SK-N-SH (cell line): Measurements from ENCODE around the gene ACTL6A. TPM values are rescaled to one million over a fixed set of nuclear protein-coding genes. Genes with fewer than 3 reads are reported as not detected.
A peak's percentile ranks its signal among the peaks of the same experiment; 100 is the strongest.

ENCODE experiments used
- CTCF ChIA-PET: fragments of 300-600, 350-600 bp; formaldehyde crosslinking; extraction: SDS; loops from one replicate; lab custom pipeline; 2021; lab: Yijun Ruan, JAX
- POLR2A ChIA-PET: fragments of 350-600 bp; sonication (Branson Sonifier 250); formaldehyde crosslinking; extraction: SDS; loops from one replicate; lab custom pipeline; 2020; ENCODE audit warnings: antibody characterized with exemption, inconsistent platforms; lab: Yijun Ruan, JAX
- DNase-seq: peaks from one replicate; pipeline ENCODE4 v3.0.0; 2012
- H2AFZ ChIP-seq: fragments of 200-600 bp; sonication (generic); 2 replicates; pipeline ENCODE4 v1.8.1; 2016; ENCODE audit warnings: antibody characterized with exemption, mild to moderate bottlenecking, low read depth
- H3F3A ChIP-seq: fragments of 200-600 bp; sonication (generic); replicated peaks from 2 replicates; pipeline ENCODE3; 2016; ENCODE audit warnings: antibody characterized with exemption, mild to moderate bottlenecking; ENCODE audit not compliant: insufficient read depth
- H3K27ac ChIP-seq, 2 experiments: fragments of 200-500 bp in 1 of 2; fragments of 200-600 bp in 1 of 2; sonication (Bioruptor generic) in 1 of 2; sonication (generic), shearing (Covaris generic) in 1 of 2; 2 replicates each; pipeline versions ENCODE4 v1.5.1 to v1.6.1; 2014 to 2016; ENCODE audit warnings: low read depth in 2 of 2, inconsistent platforms in 1 of 2, low read length in 1 of 2, mild to moderate bottlenecking in 1 of 2, mixed read lengths in 1 of 2
- H3K27me3 ChIP-seq: fragments of 200-600 bp; sonication (generic), shearing (Covaris generic); 2 replicates; pipeline ENCODE4 v1.6.1; 2016; ENCODE audit warnings: mixed run types; ENCODE audit not compliant: insufficient read depth
- H3K36me3 ChIP-seq, 2 experiments: fragments of 200-500 bp in 1 of 2; fragments of 200-600 bp in 1 of 2; sonication (Bioruptor generic) in 1 of 2; sonication (generic) in 1 of 2; replicated peaks in 1 of 2; 2 replicates each; pipeline versions ENCODE3 to v1.5.1; 2014 to 2016; ENCODE audit warnings: low read length in 1 of 2, mild to moderate bottlenecking in 1 of 2; ENCODE audit not compliant: insufficient read depth in 2 of 2, control insufficient read depth in 1 of 2
- H3K4me1 ChIP-seq, 2 experiments: fragments of 200-500 bp in 1 of 2; fragments of 200-600 bp in 1 of 2; sonication (Bioruptor generic) in 1 of 2; sonication (generic), shearing (Covaris generic) in 1 of 2; 2 replicates each; pipeline versions ENCODE4 v1.5.1 to v1.6.1; 2014 to 2016; ENCODE audit warnings: low read depth in 1 of 2, low read length in 1 of 2, mixed run types in 1 of 2; ENCODE audit not compliant: insufficient read depth in 2 of 2, control insufficient read depth in 1 of 2
- H3K4me2 ChIP-seq: fragments of 200-600 bp; sonication (generic), shearing (Covaris generic); 2 replicates; pipeline ENCODE4 v1.6.1; 2017; ENCODE audit warnings: mixed run types
- H3K4me3 ChIP-seq, 2 experiments: fragments of 200-500 bp in 1 of 2; fragments of 200-600 bp in 1 of 2; sonication (Bioruptor generic) in 1 of 2; sonication (generic), shearing (Covaris generic) in 1 of 2; 2 replicates each; pipeline versions ENCODE4 v1.5.1 to v1.8.1; 2014 to 2016; ENCODE audit warnings: low read depth in 2 of 2, inconsistent platforms in 1 of 2, low read length in 1 of 2, mild to moderate bottlenecking in 1 of 2, mixed read lengths in 1 of 2, moderate library complexity in 1 of 2
- H3K79me2 ChIP-seq: fragments of 200-600 bp; sonication (generic); 2 replicates; pipeline ENCODE4 v1.8.1; 2017; ENCODE audit warnings: mild to moderate bottlenecking; ENCODE audit not compliant: insufficient read depth
- H3K9ac ChIP-seq: fragments of 200-600 bp; sonication (generic); 2 replicates; pipeline ENCODE4 v1.6.1; 2017; ENCODE audit warnings: mixed run types
- H3K9me2 ChIP-seq: fragments of 200-600 bp; sonication (generic); 2 replicates; pipeline ENCODE4 v1.6.1; 2017; ENCODE audit warnings: mixed run types
- H3K9me3 ChIP-seq: fragments of 200-600 bp; sonication (generic); 2 replicates; pipeline ENCODE4 v1.6.1; 2017; ENCODE audit warnings: mixed run types, mild to moderate bottlenecking, moderate library complexity
- H4K20me1 ChIP-seq: fragments of 200-600 bp; sonication (generic); 2 replicates; pipeline ENCODE4 v1.6.1; 2017; ENCODE audit warnings: mild to moderate bottlenecking, mixed run types; ENCODE audit not compliant: insufficient read depth
- EZH2phosphoT487 ChIP-seq: fragments of 200-600 bp; sonication (generic); IDR thresholded peaks from 2 replicates; pipeline ENCODE4 v1.6.1; 2017; ENCODE audit warnings: low read depth, mixed run types, mild to moderate bottlenecking, antibody characterized with exemption, moderate library complexity, borderline replicate concordance
- POLR2AphosphoS5 ChIP-seq: IDR thresholded peaks from 2 replicates; pipeline ENCODE4 v1.6.1; 2012; ENCODE audit warnings: low read depth, low read length
- WGBS: methylation state at CpG from one replicate; pipeline ENCODE4 v1.1.6; 2017; ENCODE audit warnings: low lambda C conversion rate; 5-methylcytosine and 5-hydroxymethylcytosine counted together
- polyA plus RNA-seq, 3 experiments: library from polyadenylated mRNA; depleted of rRNA; stranded (reverse); fragments of >200 nt; gene quantifications; 2 replicates each; pipeline ENCODE4 v1.2.3, GENCODE V29; 2012
- TF ChIP-seq, protein P1 (sequence below): IDR thresholded peaks from 2 replicates; pipeline ENCODE4 v1.6.1; 2012; ENCODE audit warnings: mild to moderate bottlenecking, low read depth, low read length, moderate library complexity
- TF ChIP-seq, protein P2 (sequence below): IDR thresholded peaks from 2 replicates; pipeline ENCODE4 v1.4.0; 2012; ENCODE audit warnings: low read depth, borderline replicate concordance

Gene ACTL6A
- polyA plus RNA-seq, 1 of the 3 experiments (the other 2 are of a cell fraction) = 87.7 TPM

DNA sequence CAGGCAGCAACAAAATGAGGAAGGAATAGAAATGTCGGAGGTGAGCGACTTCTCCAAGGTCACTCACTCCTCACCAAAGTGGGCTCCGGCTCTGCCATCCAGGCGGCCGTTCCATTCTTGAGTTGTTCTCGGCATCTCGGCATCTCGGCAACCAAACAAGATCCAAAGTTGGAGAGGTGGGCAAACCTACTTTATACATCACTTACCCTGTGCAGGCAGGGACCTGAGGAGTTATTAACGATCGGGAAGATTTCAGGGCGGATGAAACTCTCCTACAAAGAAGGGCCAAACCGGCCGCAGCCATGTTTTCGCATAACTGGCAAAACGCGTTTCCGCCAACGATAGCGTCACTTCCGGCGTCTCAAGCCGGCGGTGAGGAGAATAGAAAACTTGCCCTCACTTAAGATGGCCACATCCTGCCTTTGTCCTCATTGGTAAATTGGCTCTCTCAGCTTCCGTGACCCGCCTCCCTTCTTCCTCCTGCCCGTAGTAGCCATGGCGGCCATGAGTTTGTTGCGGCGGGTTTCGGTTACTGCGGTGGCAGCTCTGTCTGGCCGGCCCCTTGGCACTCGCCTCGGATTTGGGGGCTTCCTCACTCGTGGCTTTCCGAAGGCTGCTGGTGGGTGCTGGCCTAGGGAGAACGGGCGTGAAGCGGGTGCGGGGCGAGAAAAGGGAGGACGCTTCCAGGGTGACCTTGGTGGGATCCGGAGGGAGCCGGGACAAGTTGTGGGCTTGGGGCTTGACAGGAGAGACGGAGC, 41.8 kb downstream of the ACTL6A start, which contains the start of the genes MRPL47 and NDUFB5 (continued):
- TF ChIP-seq, protein P1, sequence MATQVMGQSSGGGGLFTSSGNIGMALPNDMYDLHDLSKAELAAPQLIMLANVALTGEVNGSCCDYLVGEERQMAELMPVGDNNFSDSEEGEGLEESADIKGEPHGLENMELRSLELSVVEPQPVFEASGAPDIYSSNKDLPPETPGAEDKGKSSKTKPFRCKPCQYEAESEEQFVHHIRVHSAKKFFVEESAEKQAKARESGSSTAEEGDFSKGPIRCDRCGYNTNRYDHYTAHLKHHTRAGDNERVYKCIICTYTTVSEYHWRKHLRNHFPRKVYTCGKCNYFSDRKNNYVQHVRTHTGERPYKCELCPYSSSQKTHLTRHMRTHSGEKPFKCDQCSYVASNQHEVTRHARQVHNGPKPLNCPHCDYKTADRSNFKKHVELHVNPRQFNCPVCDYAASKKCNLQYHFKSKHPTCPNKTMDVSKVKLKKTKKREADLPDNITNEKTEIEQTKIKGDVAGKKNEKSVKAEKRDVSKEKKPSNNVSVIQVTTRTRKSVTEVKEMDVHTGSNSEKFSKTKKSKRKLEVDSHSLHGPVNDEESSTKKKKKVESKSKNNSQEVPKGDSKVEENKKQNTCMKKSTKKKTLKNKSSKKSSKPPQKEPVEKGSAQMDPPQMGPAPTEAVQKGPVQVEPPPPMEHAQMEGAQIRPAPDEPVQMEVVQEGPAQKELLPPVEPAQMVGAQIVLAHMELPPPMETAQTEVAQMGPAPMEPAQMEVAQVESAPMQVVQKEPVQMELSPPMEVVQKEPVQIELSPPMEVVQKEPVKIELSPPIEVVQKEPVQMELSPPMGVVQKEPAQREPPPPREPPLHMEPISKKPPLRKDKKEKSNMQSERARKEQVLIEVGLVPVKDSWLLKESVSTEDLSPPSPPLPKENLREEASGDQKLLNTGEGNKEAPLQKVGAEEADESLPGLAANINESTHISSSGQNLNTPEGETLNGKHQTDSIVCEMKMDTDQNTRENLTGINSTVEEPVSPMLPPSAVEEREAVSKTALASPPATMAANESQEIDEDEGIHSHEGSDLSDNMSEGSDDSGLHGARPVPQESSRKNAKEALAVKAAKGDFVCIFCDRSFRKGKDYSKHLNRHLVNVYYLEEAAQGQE = peak; percentile 15; the same call in 1 of the 2 replicates
- peak; percentile 98 for TF ChIP-seq POLR2AphosphoS5

DNA sequence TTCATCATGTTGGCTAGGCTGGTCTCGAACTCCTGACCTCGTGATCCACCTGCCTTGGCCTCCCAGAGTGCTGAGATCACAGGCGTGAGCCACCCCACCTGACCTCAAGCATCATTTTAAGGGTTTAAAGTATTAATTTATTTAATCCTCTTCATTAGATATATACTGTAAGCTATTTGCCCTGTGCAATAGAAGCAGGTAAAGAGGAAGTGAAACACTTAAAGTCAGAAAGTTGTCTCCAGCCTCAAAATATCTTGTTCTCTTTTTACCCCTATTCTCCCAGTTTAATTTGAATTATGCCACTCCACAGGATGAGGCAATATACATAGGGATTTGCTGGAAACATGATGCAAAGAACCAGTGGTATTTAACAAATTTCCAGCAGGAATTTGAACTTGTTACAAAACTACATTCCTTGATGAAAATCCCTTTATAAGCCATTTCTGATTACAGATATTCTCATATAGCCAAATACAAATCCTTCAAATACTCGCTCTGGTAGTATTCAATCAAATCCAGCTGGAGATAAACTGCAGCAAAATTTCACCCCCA, 43.9 kb downstream of the ACTL6A start:
- peaks cover under 1% of the 10 kb centered on the region for H3F3A ChIP-seq
- H3K79me2 ChIP-seq = peaks cover 96% of the 10 kb centered on the region
- no peaks in the 10 kb centered on the region for H3K9me3 ChIP-seq
- no peak overlapping the region for H3K4me3 ChIP-seq
- H3K36me3 ChIP-seq = peaks cover 24 to 27% of the 10 kb centered on the region in 2 experiments
- no peak for DNase-seq
- CTCF ChIA-PET = interaction anchor here (1.6 kb wide), 1 partner anchor 11 kb away, joined by 3 read pairs; no protein-coding TSS in a partner anchor
- no peak overlapping the region for H3K9ac ChIP-seq
- WGBS = 92% methylated on average over 4 of the region's 4 CpGs
- no peak overlapping the region for H2AFZ ChIP-seq
- no peaks in the 10 kb centered on the region; the same call in 1 of the 2 replicates for H4K20me1 ChIP-seq
- TF ChIP-seq, protein P2, sequence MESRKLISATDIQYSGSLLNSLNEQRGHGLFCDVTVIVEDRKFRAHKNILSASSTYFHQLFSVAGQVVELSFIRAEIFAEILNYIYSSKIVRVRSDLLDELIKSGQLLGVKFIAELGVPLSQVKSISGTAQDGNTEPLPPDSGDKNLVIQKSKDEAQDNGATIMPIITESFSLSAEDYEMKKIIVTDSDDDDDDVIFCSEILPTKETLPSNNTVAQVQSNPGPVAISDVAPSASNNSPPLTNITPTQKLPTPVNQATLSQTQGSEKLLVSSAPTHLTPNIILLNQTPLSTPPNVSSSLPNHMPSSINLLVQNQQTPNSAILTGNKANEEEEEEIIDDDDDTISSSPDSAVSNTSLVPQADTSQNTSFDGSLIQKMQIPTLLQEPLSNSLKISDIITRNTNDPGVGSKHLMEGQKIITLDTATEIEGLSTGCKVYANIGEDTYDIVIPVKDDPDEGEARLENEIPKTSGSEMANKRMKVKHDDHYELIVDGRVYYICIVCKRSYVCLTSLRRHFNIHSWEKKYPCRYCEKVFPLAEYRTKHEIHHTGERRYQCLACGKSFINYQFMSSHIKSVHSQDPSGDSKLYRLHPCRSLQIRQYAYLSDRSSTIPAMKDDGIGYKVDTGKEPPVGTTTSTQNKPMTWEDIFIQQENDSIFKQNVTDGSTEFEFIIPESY = no peak
- TF ChIP-seq EZH2phosphoT487 = no peak
- TF ChIP-seq, all 33 proteins: peak for 0
- no peaks in the 10 kb centered on the region for H3K27me3 ChIP-seq
- no peak overlapping the region for H3K27ac ChIP-seq
- H3K4me2 ChIP-seq = no peak overlapping the region
- peaks cover 6 to 8% of the 10 kb centered on the region in 2 experiments; a peak in 2 of 4 replicates for H3K4me1 ChIP-seq
- H3K9me2 ChIP-seq = no peaks in the 10 kb centered on the region
- POLR2A ChIA-PET = no interaction called here
